ENCODE results near the gene ZNF669.

- TF ChIP-seq CTCF (IDR thresholded peaks at IDR 0.05) (no peak), POLR2A (IDR thresholded peaks at IDR 0.05) (no peak)
These were observed 809 bp upstream of the ZNF669 start for GRCh38 chr1:247104965-247105364.

All from testis (tissue), 2 donors.